Uterus (tissue), 2 donors: ENCODE results near the gene CREB5.

ENCODE experiments used
- POLR2A ChIP-seq, 2 donors: fragments of 450-650 bp; IDR thresholded peaks; one replicate each; pipeline ENCODE4 v1.6.1; 2016; ENCODE audit warnings: antibody characterized with exemption in 2 of 2, mild to moderate bottlenecking in 1 of 2, moderate library complexity in 1 of 2
- TF ChIP-seq, protein P1 (sequence below), 4 experiments: fragments of 200-600 bp in 2 of 4; fragments of 450-650 bp in 2 of 4; sonication (generic) in 2 of 4; IDR thresholded peaks; one replicate each; pipeline ENCODE4 v1.5.1; 2016 to 2019; ENCODE audit warnings: antibody characterized with exemption in 4 of 4, mild to moderate bottlenecking in 2 of 4, moderate library complexity in 1 of 4

GRCh38 chr7:28533267-28533666, 120.9 kb downstream of the CREB5 start:
- no peak for TF ChIP-seq POLR2A (IDR thresholded peaks at IDR 0.05)
- TF ChIP-seq, protein P1, sequence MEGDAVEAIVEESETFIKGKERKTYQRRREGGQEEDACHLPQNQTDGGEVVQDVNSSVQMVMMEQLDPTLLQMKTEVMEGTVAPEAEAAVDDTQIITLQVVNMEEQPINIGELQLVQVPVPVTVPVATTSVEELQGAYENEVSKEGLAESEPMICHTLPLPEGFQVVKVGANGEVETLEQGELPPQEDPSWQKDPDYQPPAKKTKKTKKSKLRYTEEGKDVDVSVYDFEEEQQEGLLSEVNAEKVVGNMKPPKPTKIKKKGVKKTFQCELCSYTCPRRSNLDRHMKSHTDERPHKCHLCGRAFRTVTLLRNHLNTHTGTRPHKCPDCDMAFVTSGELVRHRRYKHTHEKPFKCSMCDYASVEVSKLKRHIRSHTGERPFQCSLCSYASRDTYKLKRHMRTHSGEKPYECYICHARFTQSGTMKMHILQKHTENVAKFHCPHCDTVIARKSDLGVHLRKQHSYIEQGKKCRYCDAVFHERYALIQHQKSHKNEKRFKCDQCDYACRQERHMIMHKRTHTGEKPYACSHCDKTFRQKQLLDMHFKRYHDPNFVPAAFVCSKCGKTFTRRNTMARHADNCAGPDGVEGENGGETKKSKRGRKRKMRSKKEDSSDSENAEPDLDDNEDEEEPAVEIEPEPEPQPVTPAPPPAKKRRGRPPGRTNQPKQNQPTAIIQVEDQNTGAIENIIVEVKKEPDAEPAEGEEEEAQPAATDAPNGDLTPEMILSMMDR (IDR thresholded peaks at IDR 0.05), result no peak
